Memory B cell (primary cell): Measurements from ENCODE around the gene KIF13A.
"Not testable (repeated sequence)": the region's sequence is repeated elsewhere in the genome, so short reads cannot be mapped to it uniquely, and the experiment has no call there.

Experiments
- ATAC-seq: fragments of 150-1000 bp; cut with Tn5 transposase; 2 replicates; pipeline ENCODE4 v1.10.0; 2021; ENCODE audit warnings: low read depth, mild to moderate bottlenecking, moderate library complexity
- DNase-seq, 2 donors: peaks; one replicate each; pipeline ENCODE4 v3.0.0; 2022; ENCODE audit warnings: low spot score in 2 of 2
- H3K27ac Mint-ChIP-seq: one replicate; pipeline ENCODE4 v1.8.0; 2022; ENCODE audit warnings: mild to moderate bottlenecking, moderate library complexity, mixed read lengths
- H3K27me3 Mint-ChIP-seq: one replicate; pipeline ENCODE4 v1.8.0; 2022; ENCODE audit warnings: mixed read lengths
- H3K36me3 Mint-ChIP-seq: one replicate; pipeline ENCODE4 v1.8.0; 2022; ENCODE audit warnings: mild to moderate bottlenecking, mixed read lengths
- H3K4me1 Mint-ChIP-seq: one replicate; pipeline ENCODE4 v1.8.0; 2022; ENCODE audit warnings: mixed read lengths
- H3K4me3 Mint-ChIP-seq: one replicate; pipeline ENCODE4 v1.8.0; 2022; ENCODE audit warnings: mild to moderate bottlenecking, moderate library complexity, mixed read lengths
- H3K9me3 Mint-ChIP-seq: one replicate; pipeline ENCODE4 v1.8.0; 2022; ENCODE audit warnings: mixed read lengths

KIF13A gene

GRCh38 chr6:17771609-17772008, 215.8 kb downstream of the KIF13A start:
- no peaks in the 10 kb centered on the region for H3K27me3 Mint-ChIP-seq
- H3K4me3 Mint-ChIP-seq, result no peak overlapping the region
- ATAC-seq, result no peak
- no peaks in the 10 kb centered on the region for H3K4me1 Mint-ChIP-seq
- DNase-seq, result no peak
- H3K9me3 Mint-ChIP-seq, result no peaks in the 10 kb centered on the region
- no peak overlapping the region for H3K27ac Mint-ChIP-seq
- H3K36me3 Mint-ChIP-seq, result peaks cover 37% of the 10 kb centered on the region

- DNase-seq (no peak), ATAC-seq (no peak)
- Mint-ChIP-seq H3K36me3 (peaks cover 40% of the 10 kb centered on the region), H3K27me3 (no peaks in the 10 kb centered on the region), H3K27ac (no peak overlapping the region), H3K4me1 (no peaks in the 10 kb centered on the region), H3K9me3 (no peaks in the 10 kb centered on the region), H3K4me3 (no peak overlapping the region)
These were observed 218.6 kb downstream of the KIF13A start for GRCh38 chr6:17768881-17769280.

GRCh38 chr6:17768388-17768787, 219.0 kb downstream of the KIF13A start:
- Mint-ChIP-seq H3K27me3 (no peaks in the 10 kb centered on the region), H3K36me3 (peaks cover 40% of the 10 kb centered on the region), H3K4me1 (no peaks in the 10 kb centered on the region), H3K9me3 (no peaks in the 10 kb centered on the region), H3K4me3 (no peak overlapping the region), H3K27ac (no peak overlapping the region)
- DNase-seq (no peak), ATAC-seq (no peak)

DNA sequence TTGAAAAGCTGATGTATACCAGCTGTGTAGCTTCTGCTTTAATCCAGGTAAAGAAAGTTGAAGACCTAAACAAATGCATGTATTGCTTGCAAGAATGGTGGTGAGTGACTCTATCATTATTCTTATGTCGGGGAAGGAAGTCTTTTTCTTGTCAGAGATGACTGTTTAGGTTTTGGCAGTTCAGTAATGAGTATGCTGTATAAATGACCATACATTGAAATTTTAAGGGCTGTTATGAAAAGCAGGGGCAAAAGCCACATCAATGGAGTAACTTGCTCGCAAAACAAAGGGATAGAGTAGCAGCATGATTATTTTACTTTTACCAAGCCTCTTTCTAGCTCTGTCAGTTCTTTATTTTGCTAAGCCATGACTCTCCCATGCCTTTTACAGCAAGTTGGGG, 224.8 kb downstream of the KIF13A start:
- no peak for ATAC-seq
- H3K27ac Mint-ChIP-seq, result no peak overlapping the region
- no peaks in the 10 kb centered on the region for H3K4me1 Mint-ChIP-seq
- H3K4me3 Mint-ChIP-seq, result no peak overlapping the region
- no peak for DNase-seq
- no peaks in the 10 kb centered on the region for H3K27me3 Mint-ChIP-seq
- H3K9me3 Mint-ChIP-seq, result no peaks in the 10 kb centered on the region
- peaks cover 13% of the 10 kb centered on the region for H3K36me3 Mint-ChIP-seq

- Mint-ChIP-seq H3K36me3 (peaks cover 3% of the 10 kb centered on the region), H3K4me1 (no peaks in the 10 kb centered on the region)
These were observed 229.3 kb downstream of the KIF13A start for GRCh38 chr6:17758119-17758518.

DNA sequence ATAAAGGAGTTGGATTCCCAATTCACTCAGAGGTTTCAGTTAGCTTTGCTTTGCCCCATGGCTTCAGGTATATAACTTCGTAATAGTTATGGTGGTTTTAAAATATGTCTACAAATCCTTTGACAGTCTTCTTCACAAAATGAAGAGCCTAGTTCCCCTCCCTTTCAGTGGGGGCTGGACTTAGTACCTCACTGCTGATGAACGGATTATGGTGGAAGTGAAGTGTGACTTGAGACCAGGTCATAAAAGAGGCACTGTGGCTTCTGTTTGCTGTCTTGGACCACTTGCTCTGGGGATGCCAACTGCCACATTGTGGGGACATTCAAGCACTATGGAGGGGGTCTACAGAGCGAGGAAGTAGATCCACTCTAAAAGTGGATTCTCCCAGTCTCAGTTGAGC, 233.2 kb downstream of the KIF13A start:
- Mint-ChIP-seq H3K27ac (no peak overlapping the region), H3K27me3 (no peaks in the 10 kb centered on the region), H3K36me3 (no peaks in the 10 kb centered on the region), H3K4me3 (no peak overlapping the region), H3K9me3 (no peaks in the 10 kb centered on the region), H3K4me1 (no peaks in the 10 kb centered on the region)
- no peak for DNase-seq
- ATAC-seq, result no peak

More at GRCh38 chr6:17758119-17758518, 229.3 kb downstream of the KIF13A start:
- no peaks in the 10 kb centered on the region for H3K27me3 Mint-ChIP-seq
- ATAC-seq (no peak), DNase-seq (no peak)
- no peak overlapping the region for H3K27ac Mint-ChIP-seq
- no peak overlapping the region for H3K4me3 Mint-ChIP-seq
- H3K9me3 Mint-ChIP-seq, result no peaks in the 10 kb centered on the region

DNA sequence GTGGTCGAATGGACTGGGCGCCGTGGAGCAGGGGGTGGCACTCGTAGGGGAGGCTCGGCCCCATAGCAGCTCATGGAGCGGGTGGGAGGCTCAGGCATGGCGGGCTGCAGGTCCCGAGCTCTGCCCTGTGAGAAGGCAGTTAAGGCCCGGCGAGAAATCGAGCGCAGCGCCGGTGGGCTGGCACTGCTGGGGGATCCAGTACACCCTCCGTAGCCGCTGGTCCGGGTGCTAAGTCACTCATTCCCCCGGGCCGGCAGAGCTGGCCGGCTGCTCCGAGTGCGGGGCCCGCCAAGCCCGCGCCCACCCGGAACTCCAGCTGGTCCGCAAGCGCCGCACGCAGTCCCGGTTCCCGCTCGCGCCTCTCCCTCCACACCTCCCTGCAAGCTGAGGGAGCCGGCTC, 242.1 kb downstream of the KIF13A start:
- not testable (repeated sequence) for H3K9me3 Mint-ChIP-seq

DNA sequence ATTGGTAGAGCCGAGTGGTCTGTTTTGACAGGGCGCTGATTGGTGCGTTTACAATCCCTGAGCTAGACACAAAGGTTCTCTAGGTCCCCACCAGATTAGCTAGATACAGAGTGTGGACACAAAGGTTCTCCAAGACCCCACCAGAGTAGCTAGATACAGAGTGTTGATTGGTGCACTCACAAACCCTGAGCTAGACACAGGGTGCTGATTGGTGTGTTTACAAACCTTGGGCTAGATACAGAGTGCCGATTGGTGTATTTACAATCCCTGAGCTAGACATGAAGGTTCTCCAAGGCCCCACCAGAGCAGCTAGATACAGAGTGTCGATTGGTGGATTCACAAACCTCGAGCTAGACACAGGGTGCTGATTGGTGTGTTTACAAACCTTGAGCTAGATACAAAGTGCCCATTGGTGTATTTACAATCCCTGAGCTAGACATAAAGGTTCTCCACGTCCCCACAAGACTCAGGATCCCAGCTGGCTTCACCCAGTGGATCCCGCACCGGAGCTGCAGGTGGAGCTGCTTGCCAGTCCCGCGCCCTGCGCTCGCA, 242.6 kb downstream of the KIF13A start:
- not testable (repeated sequence) for H3K36me3 Mint-ChIP-seq, H3K4me3 Mint-ChIP-seq, H3K27me3 Mint-ChIP-seq, ATAC-seq, H3K27ac Mint-ChIP-seq, H3K9me3 Mint-ChIP-seq, H3K4me1 Mint-ChIP-seq, DNase-seq

More for the DNA sequence above, 242.1 kb downstream of the KIF13A start:
- H3K4me3 Mint-ChIP-seq, H3K36me3 Mint-ChIP-seq, H3K4me1 Mint-ChIP-seq, DNase-seq, ATAC-seq, H3K27me3 Mint-ChIP-seq, H3K27ac Mint-ChIP-seq: not testable (repeated sequence)

GRCh38 chr6:17744019-17744756, 243.2 kb downstream of the KIF13A start:
- peaks cover 6% of the 10 kb centered on the region for H3K4me1 Mint-ChIP-seq
- H3K9me3 Mint-ChIP-seq, result peaks cover 2% of the 10 kb centered on the region
- H3K27me3 Mint-ChIP-seq, result no peaks in the 10 kb centered on the region
- DNase-seq, result no peak
- no peak overlapping the region for H3K4me3 Mint-ChIP-seq
- ATAC-seq, result no peak
- peaks cover 2% of the 10 kb centered on the region for H3K36me3 Mint-ChIP-seq
- H3K27ac Mint-ChIP-seq, result no peak overlapping the region

GRCh38 chr6:17741507-17741906, 245.9 kb downstream of the KIF13A start:
- Mint-ChIP-seq H3K9me3 (peaks cover 9% of the 10 kb centered on the region), H3K4me3 (no peak overlapping the region), H3K27ac (no peak overlapping the region), H3K27me3 (no peaks in the 10 kb centered on the region), H3K36me3 (peaks cover 4% of the 10 kb centered on the region), H3K4me1 (peaks cover 6% of the 10 kb centered on the region)
- DNase-seq (no peak), ATAC-seq (no peak)

GRCh38 chr6:17740559-17741220, 246.7 kb downstream of the KIF13A start:
- ATAC-seq (no peak), DNase-seq (no peak)
- Mint-ChIP-seq H3K9me3 (peaks cover 9% of the 10 kb centered on the region), H3K36me3 (peaks cover 4% of the 10 kb centered on the region), H3K27me3 (no peaks in the 10 kb centered on the region), H3K4me3 (no peak overlapping the region), H3K4me1 (peaks cover 6% of the 10 kb centered on the region), H3K27ac (no peak overlapping the region)

DNA sequence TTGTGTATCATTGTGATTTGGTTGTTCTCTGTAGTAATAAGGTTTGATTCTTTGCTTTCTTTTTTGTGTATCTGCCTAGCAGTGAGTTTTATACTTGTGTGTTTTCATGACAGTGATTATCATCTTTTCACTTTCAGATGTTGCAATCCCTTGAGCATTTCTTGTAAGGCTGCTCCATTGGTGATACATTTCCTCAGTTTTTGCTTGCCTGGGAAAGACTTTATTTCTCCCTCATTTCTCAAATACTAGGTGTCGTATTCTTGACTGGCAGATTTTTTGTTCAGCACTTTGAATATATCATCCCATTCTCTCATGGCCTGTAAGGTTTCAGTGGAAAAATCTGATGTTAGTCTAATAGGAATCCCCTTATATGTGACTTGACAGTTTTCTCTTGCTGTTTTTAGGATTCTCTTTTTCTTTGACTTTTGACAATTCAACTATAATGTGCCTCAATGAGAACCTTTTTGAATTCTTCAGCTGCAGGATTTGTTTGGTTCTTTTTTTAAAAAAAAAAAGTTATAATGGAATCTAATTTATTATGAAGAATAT, 249.7 kb downstream of the KIF13A start:
- Mint-ChIP-seq H3K9me3 (peaks cover 9% of the 10 kb centered on the region), H3K27ac (no peak overlapping the region), H3K27me3 (no peaks in the 10 kb centered on the region), H3K36me3 (peaks cover 4% of the 10 kb centered on the region), H3K4me3 (no peak overlapping the region), H3K4me1 (no peaks in the 10 kb centered on the region)
- no peak for ATAC-seq
- no peak for DNase-seq

- ATAC-seq, H3K4me3 Mint-ChIP-seq, H3K27ac Mint-ChIP-seq: not testable (repeated sequence)
These were observed 252.1 kb downstream of the KIF13A start for GRCh38 chr6:17735311-17735710.

GRCh38 chr6:17730078-17730704, 257.2 kb downstream of the KIF13A start:
- H3K27ac Mint-ChIP-seq, result no peak overlapping the region
- H3K27me3 Mint-ChIP-seq, result no peaks in the 10 kb centered on the region
- ATAC-seq (no peak), DNase-seq (no peak)
- H3K36me3 Mint-ChIP-seq, result no peaks in the 10 kb centered on the region
- H3K9me3 Mint-ChIP-seq, result no peaks in the 10 kb centered on the region
- no peak overlapping the region for H3K4me3 Mint-ChIP-seq
- no peaks in the 10 kb centered on the region for H3K4me1 Mint-ChIP-seq

More at GRCh38 chr6:17735311-17735710, 252.1 kb downstream of the KIF13A start:
- not testable (repeated sequence) for H3K9me3 Mint-ChIP-seq, H3K27me3 Mint-ChIP-seq, H3K36me3 Mint-ChIP-seq, H3K4me1 Mint-ChIP-seq, DNase-seq
